NCI-H524 treated with DMSO at 0.1 percent for 48 hours (cell line): ENCODE data around the gene TNFSF8.

Source experiments
- DNase-seq: peaks from one replicate; lab custom pipeline; 2025; lab: John Stamatoyannopoulos, UW

The TNFSF8 gene

GRCh38 chr9:114930056-114930812, at the start of gene TNFSF8:
TSS of gene TNFSF8 (minus strand) at chr9:114930591. CDS start at chr9:114930303, 288 bp downstream.
- DNase-seq: no peak

GRCh38 chr9:114973216-114973615, 42.8 kb upstream of the TNFSF8 start:
- no peak for DNase-seq

- no peak for DNase-seq
Measured at GRCh38 chr9:114972510-114973136, 42.2 kb upstream of the TNFSF8 start.

GRCh38 chr9:114969269-114969668, 38.9 kb upstream of the TNFSF8 start:
- DNase-seq: no peak

GRCh38 chr9:114968671-114969070, 38.3 kb upstream of the TNFSF8 start:
- DNase-seq: no peak

GRCh38 chr9:114965564-114965963, 35.2 kb upstream of the TNFSF8 start:
- DNase-seq: no peak

GRCh38 chr9:114962809-114963208, 32.4 kb upstream of the TNFSF8 start:
- no peak for DNase-seq

GRCh38 chr9:114960276-114960675, 29.9 kb upstream of the TNFSF8 start:
- no peak for DNase-seq

- DNase-seq: no peak
Measured at GRCh38 chr9:114958844-114959235, 28.4 kb upstream of the TNFSF8 start.

- no peak for DNase-seq
Measured at GRCh38 chr9:114958021-114958843, 27.8 kb upstream of the TNFSF8 start.

GRCh38 chr9:114957558-114957957, 27.2 kb upstream of the TNFSF8 start:
- DNase-seq: no peak

GRCh38 chr9:114954956-114955582, 24.7 kb upstream of the TNFSF8 start:
- no peak for DNase-seq

- DNase-seq: no peak
Measured at GRCh38 chr9:114953959-114954358, 23.6 kb upstream of the TNFSF8 start.

GRCh38 chr9:114953046-114953445, 22.7 kb upstream of the TNFSF8 start:
- no peak for DNase-seq

- DNase-seq: no peak
Measured at GRCh38 chr9:114950761-114951160, 20.4 kb upstream of the TNFSF8 start.

- no peak for DNase-seq
Measured at GRCh38 chr9:114947058-114947457, 16.7 kb upstream of the TNFSF8 start.

GRCh38 chr9:114945616-114946412, 15.4 kb upstream of the TNFSF8 start:
- no peak for DNase-seq

GRCh38 chr9:114941376-114941775, 11.0 kb upstream of the TNFSF8 start:
- no peak for DNase-seq

GRCh38 chr9:114938687-114939575, 8.5 kb upstream of the TNFSF8 start:
- DNase-seq: no peak

- DNase-seq: no peak
Measured at GRCh38 chr9:114937516-114937915, 7.1 kb upstream of the TNFSF8 start.
